Colonic mucosa (tissue), 4 donors: ENCODE measurements around the gene IL19. TPM values are rescaled to one million over a fixed set of nuclear protein-coding genes. Genes with fewer than 3 reads are reported as not detected.

Experiments used
- DNase-seq: peaks from one replicate; pipeline ENCODE4 v3.0.0-alpha.2; 2020
- H3K27ac ChIP-seq: fragments of 200-600 bp; one replicate; pipeline ENCODE4 v1.8.0; 2021
- H3K27me3 ChIP-seq: fragments of 200-600 bp; one replicate; pipeline ENCODE4 v1.8.0; 2021
- H3K36me3 ChIP-seq: fragments of 200-600 bp; one replicate; pipeline ENCODE4 v1.8.0; 2021
- H3K4me1 ChIP-seq: fragments of 200-600 bp; one replicate; pipeline ENCODE4 v1.8.0; 2021; ENCODE audit warnings: mild to moderate bottlenecking
- H3K4me3 ChIP-seq: fragments of 200-600 bp; one replicate; pipeline ENCODE4 v1.8.0; 2021
- H3K9ac ChIP-seq, 2 donors: one replicate each; pipeline ENCODE4 v1.7.0; 2013; ENCODE audit warnings: control low read depth in 2 of 2, low read depth in 2 of 2, low read length in 2 of 2
- H3K9me3 ChIP-seq: fragments of 200-600 bp; one replicate; pipeline ENCODE4 v1.8.0; 2021
- intact Hi-C: fragments of 100-400 bp; cut with DNase I; formaldehyde crosslinking; loops from one replicate; pipeline ENCODE4 v1.14.1; 2022
- total RNA-seq, 2 donors: library from RNA; stranded (reverse); fragmentation: NEBNext Ultra II Directional in 1 of 2; extraction: Animal tissue kit (Norgen Biotek cat#: 25700) in 1 of 2; gene quantifications; one replicate each; pipeline ENCODE4 v1.2.1, GENCODE V29; 2021
- TF ChIP-seq, protein P1 (sequence below): fragments of 200-600 bp; IDR thresholded peaks from one replicate; pipeline ENCODE4 v1.8.0; 2022; ENCODE audit warnings: antibody characterized with exemption, mild to moderate bottlenecking
- donor health status: healthy.
- donor health status: DM: no; HTN: no; CAD: no.
- donor health status: DM: no; HTN: no; CAD: no.

IL19 gene
- total RNA-seq, 2 donors from 2014 or later = 0.40 TPM; not detected in 1

GRCh38 chr1:206826394-206826793 is 55.8 kb downstream of the IL19 start:
- H3K4me3 ChIP-seq = no peak overlapping the region
- no peak overlapping the region for H3K9ac ChIP-seq
- no peaks in the 10 kb centered on the region for H3K27me3 ChIP-seq
- peaks cover 3% of the 10 kb centered on the region for H3K4me1 ChIP-seq
- no peak overlapping the region for H3K27ac ChIP-seq
- H3K9me3 ChIP-seq = no peaks in the 10 kb centered on the region
- H3K36me3 ChIP-seq = no peaks in the 10 kb centered on the region
- DNase-seq = no peak
- intact Hi-C loops = no loop called here
- TF ChIP-seq, protein P1, sequence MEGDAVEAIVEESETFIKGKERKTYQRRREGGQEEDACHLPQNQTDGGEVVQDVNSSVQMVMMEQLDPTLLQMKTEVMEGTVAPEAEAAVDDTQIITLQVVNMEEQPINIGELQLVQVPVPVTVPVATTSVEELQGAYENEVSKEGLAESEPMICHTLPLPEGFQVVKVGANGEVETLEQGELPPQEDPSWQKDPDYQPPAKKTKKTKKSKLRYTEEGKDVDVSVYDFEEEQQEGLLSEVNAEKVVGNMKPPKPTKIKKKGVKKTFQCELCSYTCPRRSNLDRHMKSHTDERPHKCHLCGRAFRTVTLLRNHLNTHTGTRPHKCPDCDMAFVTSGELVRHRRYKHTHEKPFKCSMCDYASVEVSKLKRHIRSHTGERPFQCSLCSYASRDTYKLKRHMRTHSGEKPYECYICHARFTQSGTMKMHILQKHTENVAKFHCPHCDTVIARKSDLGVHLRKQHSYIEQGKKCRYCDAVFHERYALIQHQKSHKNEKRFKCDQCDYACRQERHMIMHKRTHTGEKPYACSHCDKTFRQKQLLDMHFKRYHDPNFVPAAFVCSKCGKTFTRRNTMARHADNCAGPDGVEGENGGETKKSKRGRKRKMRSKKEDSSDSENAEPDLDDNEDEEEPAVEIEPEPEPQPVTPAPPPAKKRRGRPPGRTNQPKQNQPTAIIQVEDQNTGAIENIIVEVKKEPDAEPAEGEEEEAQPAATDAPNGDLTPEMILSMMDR = no peak

DNA sequence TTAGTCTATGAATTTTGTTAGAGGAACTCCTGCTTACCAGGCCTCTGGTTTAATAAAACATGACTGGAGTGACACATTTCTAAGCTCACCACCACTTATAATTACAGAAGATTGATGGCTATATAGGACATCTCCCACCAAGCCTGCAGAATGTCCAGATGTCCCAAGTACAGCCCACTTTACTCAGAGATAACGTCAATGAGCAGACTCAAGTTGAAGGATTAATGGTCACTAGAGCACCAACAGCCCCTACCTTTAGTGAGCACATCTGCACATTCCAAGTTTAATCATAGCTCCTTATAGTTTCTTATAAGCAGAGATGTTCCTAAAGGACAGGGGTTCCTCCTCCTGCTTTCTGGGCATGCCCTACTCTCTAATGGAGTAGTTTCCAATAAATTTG is 57.5 kb downstream of the IL19 start:
- Histone ChIP-seq H3K9me3 (no peaks in the 10 kb centered on the region), H3K4me3 (no peak overlapping the region), H3K4me1 (peaks cover 3% of the 10 kb centered on the region), H3K36me3 (no peaks in the 10 kb centered on the region), H3K9ac (no peak overlapping the region), H3K27ac (no peak overlapping the region), H3K27me3 (no peaks in the 10 kb centered on the region)
- DNase-seq = no peak
- intact Hi-C loops = no loop called here
- TF ChIP-seq, protein P1 = no peak

GRCh38 chr1:206828765-206829164 is 58.2 kb downstream of the IL19 start:
- no peak overlapping the region for H3K9ac ChIP-seq
- no peak for DNase-seq
- no peaks in the 10 kb centered on the region for H3K9me3 ChIP-seq
- intact Hi-C loops = no loop called here
- no peaks in the 10 kb centered on the region for H3K27me3 ChIP-seq
- no peak overlapping the region for H3K27ac ChIP-seq
- no peaks in the 10 kb centered on the region for H3K36me3 ChIP-seq
- H3K4me1 ChIP-seq = peaks cover 3% of the 10 kb centered on the region
- TF ChIP-seq, protein P1 = no peak
- H3K4me3 ChIP-seq = no peak overlapping the region

DNA sequence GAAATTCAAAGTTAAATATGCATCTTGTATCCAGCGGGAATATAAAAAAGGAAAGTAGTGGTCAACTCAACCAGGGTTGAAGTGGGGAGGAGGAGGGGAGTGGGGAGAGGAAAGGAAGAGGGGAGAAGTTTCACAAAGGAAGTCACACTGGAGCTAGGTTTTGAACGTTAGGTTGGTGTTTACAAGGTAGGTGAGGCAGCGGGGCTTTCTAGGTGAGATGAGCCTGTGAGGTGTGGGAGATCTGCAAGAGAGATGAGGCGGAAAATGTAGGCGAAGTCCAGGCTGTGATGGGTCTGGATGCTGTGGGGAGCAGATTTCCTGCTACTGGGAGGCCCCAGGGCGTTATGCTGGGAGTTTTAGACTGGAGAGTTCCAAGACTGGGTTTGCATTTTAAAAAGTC is 58.7 kb downstream of the IL19 start:
- no peaks in the 10 kb centered on the region for H3K27me3 ChIP-seq
- DNase-seq = no peak
- H3K4me3 ChIP-seq = no peak overlapping the region
- peaks cover 3% of the 10 kb centered on the region for H3K4me1 ChIP-seq
- H3K27ac ChIP-seq = no peak overlapping the region
- H3K36me3 ChIP-seq = no peaks in the 10 kb centered on the region
- no peak overlapping the region for H3K9ac ChIP-seq
- no peaks in the 10 kb centered on the region for H3K9me3 ChIP-seq
- intact Hi-C loops = no loop called here
- TF ChIP-seq, protein P1 = no peak

- Histone ChIP-seq H3K4me3 (no peak overlapping the region), H3K27ac (no peak overlapping the region), H3K27me3 (no peaks in the 10 kb centered on the region), H3K9me3 (no peaks in the 10 kb centered on the region), H3K4me1 (peaks cover 3% of the 10 kb centered on the region), H3K36me3 (no peaks in the 10 kb centered on the region), H3K9ac (no peak overlapping the region)
- TF ChIP-seq, protein P1 = no peak
- DNase-seq = peak; percentile 28
- intact Hi-C loops = no loop called here
Observed at GRCh38 chr1:206829875-206830274, 59.3 kb downstream of the IL19 start.

- no peak overlapping the region for H3K27ac ChIP-seq
- TF ChIP-seq, protein P1 = no peak
- no peak overlapping the region for H3K9ac ChIP-seq
- H3K36me3 ChIP-seq = no peaks in the 10 kb centered on the region
- no peaks in the 10 kb centered on the region for H3K27me3 ChIP-seq
- no peak for DNase-seq
- H3K9me3 ChIP-seq = no peaks in the 10 kb centered on the region
- intact Hi-C loops = no loop called here
- H3K4me1 ChIP-seq = peaks cover 3% of the 10 kb centered on the region
- H3K4me3 ChIP-seq = no peak overlapping the region
Observed at GRCh38 chr1:206831650-206832049, 61.1 kb downstream of the IL19 start.
